Measurements from ENCODE around the gene CUX1.
"Not testable (repeated sequence)": the region's sequence is repeated elsewhere in the genome, so short reads cannot be mapped to it uniquely, and the experiment has no call there.

CUX1 gene

GRCh38 chr7:102223184-102223583 is 405.8 kb downstream of the CUX1 start:
- DNase-seq = no peak

GRCh38 chr7:102225025-102225424 is 407.6 kb downstream of the CUX1 start:
- DNase-seq = no peak

- no peak for DNase-seq
Measured at GRCh38 chr7:102227371-102227770, 409.9 kb downstream of the CUX1 start.

GRCh38 chr7:102228935-102229334 is 411.5 kb downstream of the CUX1 start:
- DNase-seq = no peak

- not testable (repeated sequence) for DNase-seq
Measured at GRCh38 chr7:102230162-102230561, 412.7 kb downstream of the CUX1 start.

GRCh38 chr7:102230593-102230992 is 413.2 kb downstream of the CUX1 start:
- DNase-seq = no peak

- no peak for DNase-seq
Measured at GRCh38 chr7:102232611-102233286, 415.3 kb downstream of the CUX1 start.

- DNase-seq = no peak
Measured at GRCh38 chr7:102234131-102234530, 416.7 kb downstream of the CUX1 start.

GRCh38 chr7:102234801-102235550 is 417.6 kb downstream of the CUX1 start:
- DNase-seq = no peak

GRCh38 chr7:102236102-102236501 is 418.7 kb downstream of the CUX1 start:
- no peak for DNase-seq

- DNase-seq = peak; percentile 73
Measured at GRCh38 chr7:102236592-102237287, 419.3 kb downstream of the CUX1 start.

GRCh38 chr7:102239206-102239820 is 421.9 kb downstream of the CUX1 start:
- DNase-seq = no peak

GRCh38 chr7:102241431-102241830 is 424.0 kb downstream of the CUX1 start:
- no peak for DNase-seq

GRCh38 chr7:102244601-102245000 is 427.2 kb downstream of the CUX1 start:
- DNase-seq = no peak

- no peak for DNase-seq
Measured at GRCh38 chr7:102248081-102248455, 430.6 kb downstream of the CUX1 start.

GRCh38 chr7:102248456-102249395 is 431.3 kb downstream of the CUX1 start:
- no peak for DNase-seq

- no peak for DNase-seq
Measured at GRCh38 chr7:102251531-102252365, 434.3 kb downstream of the CUX1 start.

GRCh38 chr7:102252366-102252982 is 435.0 kb downstream of the CUX1 start:
- DNase-seq = no peak

- DNase-seq = no peak
Measured at GRCh38 chr7:102253066-102253972, 435.9 kb downstream of the CUX1 start.

GRCh38 chr7:102253973-102254370 is 436.5 kb downstream of the CUX1 start:
- DNase-seq = peak; percentile 79

Measured in femur (tissue), 1 donor.